SK-N-SH (cell line): ENCODE data around the gene PLEK2. TPM values are rescaled to one million over a fixed set of nuclear protein-coding genes. Genes with fewer than 3 reads are reported as not detected.

ENCODE experiments used
- CTCF ChIA-PET: fragments of 300-600, 350-600 bp; formaldehyde crosslinking; extraction: SDS; loops from one replicate; lab custom pipeline; 2021; lab: Yijun Ruan, JAX
- POLR2A ChIA-PET: fragments of 350-600 bp; sonication (Branson Sonifier 250); formaldehyde crosslinking; extraction: SDS; loops from one replicate; lab custom pipeline; 2020; ENCODE audit warnings: antibody characterized with exemption, inconsistent platforms; lab: Yijun Ruan, JAX
- DNase-seq: peaks from one replicate; pipeline ENCODE4 v3.0.0; 2012
- H2AFZ ChIP-seq: fragments of 200-600 bp; sonication (generic); 2 replicates; pipeline ENCODE4 v1.8.1; 2016; ENCODE audit warnings: antibody characterized with exemption, mild to moderate bottlenecking, low read depth
- H3F3A ChIP-seq: fragments of 200-600 bp; sonication (generic); replicated peaks from 2 replicates; pipeline ENCODE3; 2016; ENCODE audit warnings: antibody characterized with exemption, mild to moderate bottlenecking; ENCODE audit not compliant: insufficient read depth
- H3K27ac ChIP-seq, 2 experiments: fragments of 200-500 bp in 1 of 2; fragments of 200-600 bp in 1 of 2; sonication (Bioruptor generic) in 1 of 2; sonication (generic), shearing (Covaris generic) in 1 of 2; 2 replicates each; pipeline versions ENCODE4 v1.5.1 to v1.6.1; 2014 to 2016; ENCODE audit warnings: low read depth in 2 of 2, inconsistent platforms in 1 of 2, low read length in 1 of 2, mild to moderate bottlenecking in 1 of 2, mixed read lengths in 1 of 2
- H3K27me3 ChIP-seq: fragments of 200-600 bp; sonication (generic), shearing (Covaris generic); 2 replicates; pipeline ENCODE4 v1.6.1; 2016; ENCODE audit warnings: mixed run types; ENCODE audit not compliant: insufficient read depth
- H3K36me3 ChIP-seq, 2 experiments: fragments of 200-500 bp in 1 of 2; fragments of 200-600 bp in 1 of 2; sonication (Bioruptor generic) in 1 of 2; sonication (generic) in 1 of 2; replicated peaks in 1 of 2; 2 replicates each; pipeline versions ENCODE3 to v1.5.1; 2014 to 2016; ENCODE audit warnings: low read length in 1 of 2, mild to moderate bottlenecking in 1 of 2; ENCODE audit not compliant: insufficient read depth in 2 of 2, control insufficient read depth in 1 of 2
- H3K4me1 ChIP-seq, 2 experiments: fragments of 200-500 bp in 1 of 2; fragments of 200-600 bp in 1 of 2; sonication (Bioruptor generic) in 1 of 2; sonication (generic), shearing (Covaris generic) in 1 of 2; 2 replicates each; pipeline versions ENCODE4 v1.5.1 to v1.6.1; 2014 to 2016; ENCODE audit warnings: low read depth in 1 of 2, low read length in 1 of 2, mixed run types in 1 of 2; ENCODE audit not compliant: insufficient read depth in 2 of 2, control insufficient read depth in 1 of 2
- H3K4me2 ChIP-seq: fragments of 200-600 bp; sonication (generic), shearing (Covaris generic); 2 replicates; pipeline ENCODE4 v1.6.1; 2017; ENCODE audit warnings: mixed run types
- H3K4me3 ChIP-seq, 2 experiments: fragments of 200-500 bp in 1 of 2; fragments of 200-600 bp in 1 of 2; sonication (Bioruptor generic) in 1 of 2; sonication (generic), shearing (Covaris generic) in 1 of 2; 2 replicates each; pipeline versions ENCODE4 v1.5.1 to v1.8.1; 2014 to 2016; ENCODE audit warnings: low read depth in 2 of 2, inconsistent platforms in 1 of 2, low read length in 1 of 2, mild to moderate bottlenecking in 1 of 2, mixed read lengths in 1 of 2, moderate library complexity in 1 of 2
- H3K79me2 ChIP-seq: fragments of 200-600 bp; sonication (generic); 2 replicates; pipeline ENCODE4 v1.8.1; 2017; ENCODE audit warnings: mild to moderate bottlenecking; ENCODE audit not compliant: insufficient read depth
- H3K9ac ChIP-seq: fragments of 200-600 bp; sonication (generic); 2 replicates; pipeline ENCODE4 v1.6.1; 2017; ENCODE audit warnings: mixed run types
- H3K9me2 ChIP-seq: fragments of 200-600 bp; sonication (generic); 2 replicates; pipeline ENCODE4 v1.6.1; 2017; ENCODE audit warnings: mixed run types
- H3K9me3 ChIP-seq: fragments of 200-600 bp; sonication (generic); 2 replicates; pipeline ENCODE4 v1.6.1; 2017; ENCODE audit warnings: mixed run types, mild to moderate bottlenecking, moderate library complexity
- H4K20me1 ChIP-seq: fragments of 200-600 bp; sonication (generic); 2 replicates; pipeline ENCODE4 v1.6.1; 2017; ENCODE audit warnings: mild to moderate bottlenecking, mixed run types; ENCODE audit not compliant: insufficient read depth
- ELF1 ChIP-seq: IDR thresholded peaks from 2 replicates; pipeline ENCODE4 v1.4.0; 2012
- EZH2phosphoT487 ChIP-seq: fragments of 200-600 bp; sonication (generic); IDR thresholded peaks from 2 replicates; pipeline ENCODE4 v1.6.1; 2017; ENCODE audit warnings: low read depth, mixed run types, mild to moderate bottlenecking, antibody characterized with exemption, moderate library complexity, borderline replicate concordance
- FOSL2 ChIP-seq: IDR thresholded peaks from 2 replicates; pipeline ENCODE4 v1.4.0; 2012; ENCODE audit warnings: low read depth, mild to moderate bottlenecking, moderate library complexity, borderline replicate concordance
- GABPA ChIP-seq: IDR thresholded peaks from 2 replicates; pipeline ENCODE4 v1.4.0; 2012; ENCODE audit warnings: low read depth, mild to moderate bottlenecking
- GATA2 ChIP-seq: sonication (generic); formaldehyde crosslinking; IDR thresholded peaks from 2 replicates; pipeline ENCODE4 v1.5.0; 2020; ENCODE audit warnings: mild to moderate bottlenecking, missing genetic modification reagents
- JUND ChIP-seq: IDR thresholded peaks from 2 replicates; pipeline ENCODE4 v1.4.0; 2012
- MXI1 ChIP-seq: IDR thresholded peaks from 2 replicates; pipeline ENCODE4 v1.6.1; 2012; ENCODE audit warnings: mild to moderate bottlenecking, low read depth, low read length, improper control_type of control experiment
- NRF1 ChIP-seq: IDR thresholded peaks from 2 replicates; pipeline ENCODE4 v1.6.1; 2012; ENCODE audit warnings: low read depth, mild to moderate bottlenecking, low read length
- RCOR1 ChIP-seq: fragments of 150-350 bp; IDR thresholded peaks from 2 replicates; pipeline ENCODE4 v1.6.1; 2017; ENCODE audit warnings: antibody characterized with exemption, low read length
- SIN3A ChIP-seq: IDR thresholded peaks from 2 replicates; pipeline ENCODE4 v1.6.1; 2012; ENCODE audit warnings: low read depth, mild to moderate bottlenecking, low read length, moderate library complexity, borderline replicate concordance
- TEAD4 ChIP-seq: IDR thresholded peaks from 2 replicates; pipeline ENCODE4 v1.4.0; 2012; ENCODE audit warnings: mild to moderate bottlenecking, borderline replicate concordance; ENCODE audit not compliant: insufficient read depth
- USF1 ChIP-seq: IDR thresholded peaks from 2 replicates; pipeline ENCODE4 v1.4.0; 2012; ENCODE audit warnings: low read depth, borderline replicate concordance
- YY1 ChIP-seq: IDR thresholded peaks from 2 replicates; pipeline ENCODE4 v1.4.0; 2012; ENCODE audit warnings: low read depth, mild to moderate bottlenecking
- whole genome bisulfite sequencing: methylation state at CpG from one replicate; pipeline ENCODE4 v1.1.6; 2017; ENCODE audit warnings: low lambda C conversion rate; 5-methylcytosine and 5-hydroxymethylcytosine counted together
- polyA plus RNA-seq, 3 experiments: library from polyadenylated mRNA; depleted of rRNA; stranded (reverse); fragments of >200 nt; gene quantifications; 2 replicates each; pipeline ENCODE4 v1.2.3, GENCODE V29; 2012
- TF ChIP-seq, protein P1 (sequence below): IDR thresholded peaks from 2 replicates; pipeline ENCODE4; 2012
- TF ChIP-seq, protein P2 (sequence below): IDR thresholded peaks from 2 replicates; pipeline ENCODE4 v1.4.0; 2012; ENCODE audit warnings: low read depth, borderline replicate concordance
- TF ChIP-seq, protein P3 (sequence below): fragments of 200-600 bp; sonication (generic); IDR thresholded peaks from 2 replicates; pipeline ENCODE4 v1.6.1; 2017; ENCODE audit warnings: antibody characterized with exemption, mild to moderate bottlenecking, moderate library complexity

Gene PLEK2
- polyA plus RNA-seq, 1 of the 3 experiments (the other 2 are of a cell fraction) = 0.56 TPM

DNA sequence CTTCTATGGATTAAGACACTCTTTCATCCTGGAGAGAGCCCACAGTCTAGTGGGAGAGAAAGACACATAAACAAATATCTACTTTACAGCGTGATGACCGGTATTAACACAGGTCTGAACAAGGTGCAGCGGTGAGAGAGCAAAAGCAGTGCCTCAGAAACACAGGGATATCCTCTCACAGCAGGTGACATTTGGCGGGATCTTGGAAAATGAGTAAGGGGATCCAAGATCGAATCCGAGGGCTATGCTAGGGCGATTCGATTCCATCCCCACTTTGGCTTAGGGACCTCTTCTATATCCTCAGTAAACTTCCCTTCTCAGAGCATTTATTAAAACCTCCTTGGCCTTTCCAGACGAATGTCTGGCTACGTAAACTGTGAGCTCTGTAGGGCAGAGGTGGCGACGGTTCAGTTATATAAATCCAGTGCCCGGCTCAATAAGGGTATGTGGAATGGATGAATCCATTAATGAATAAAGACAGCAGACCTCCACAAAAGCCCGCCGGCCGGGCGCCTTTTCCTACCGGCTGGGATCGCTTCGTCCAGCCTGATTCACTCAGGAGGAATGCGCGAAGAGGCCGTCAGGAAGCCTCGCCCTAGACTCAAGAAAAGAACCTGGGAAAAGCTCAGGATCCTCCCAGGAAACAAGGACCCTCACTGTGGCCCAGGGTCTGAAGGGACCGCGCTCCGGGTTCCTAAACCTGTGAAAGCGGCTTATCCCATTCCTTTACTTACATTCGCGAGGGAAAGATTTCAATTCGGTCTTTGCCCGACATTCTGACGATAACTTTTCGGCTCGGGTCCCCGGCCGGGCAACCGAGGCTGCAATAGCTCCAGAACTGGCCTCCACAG, 52.8 kb downstream of the PLEK2 start:
- Histone ChIP-seq H3K27ac (peak overlapping the region; percentile 78 to 96), H3K9ac (peak overlapping the region; percentile 93), H3K79me2 (peaks cover 92% of the 10 kb centered on the region), H3K27me3 (no peaks in the 10 kb centered on the region), H2AFZ (peak overlapping the region; percentile 58; the same call in 1 of the 2 replicates), H3K9me2 (no peaks in the 10 kb centered on the region), H3K4me1 (peaks cover 22 to 23% of the 10 kb centered on the region in 2 experiments; a peak in 3 of 4 replicates), H3K4me3 (peak overlapping the region; percentile 78 to 99), H3F3A (peaks cover 9% of the 10 kb centered on the region), H3K36me3 (peaks cover 23% of the 10 kb centered on the region in 2 experiments), H3K4me2 (peak overlapping the region; percentile 85), H3K9me3 (no peaks in the 10 kb centered on the region), H4K20me1 (peaks cover 41% of the 10 kb centered on the region)
- ChIA-PET POLR2A (no interaction called here), CTCF (interaction anchor here (0.5 to 1.9 kb wide), 37 partner anchors 9 to 1806 kb away, joined by 3 to 20 read pairs (median 4); partner anchors contain the start of genes PALS1 and PIGH)
- TF ChIP-seq MXI1 (no peak), USF1 (no peak), GATA2 (CRISPR knock-in tag) (no peak), JUND (peak; percentile 15; the same call in 1 of the 2 replicates), GABPA (no peak), NRF1 (no peak), YY1 (0 out of 2 replicates have a peak, but pooled peaks have one; percentile 55), RCOR1 (no peak), TEAD4 (no peak)
- TF ChIP-seq, protein P1, sequence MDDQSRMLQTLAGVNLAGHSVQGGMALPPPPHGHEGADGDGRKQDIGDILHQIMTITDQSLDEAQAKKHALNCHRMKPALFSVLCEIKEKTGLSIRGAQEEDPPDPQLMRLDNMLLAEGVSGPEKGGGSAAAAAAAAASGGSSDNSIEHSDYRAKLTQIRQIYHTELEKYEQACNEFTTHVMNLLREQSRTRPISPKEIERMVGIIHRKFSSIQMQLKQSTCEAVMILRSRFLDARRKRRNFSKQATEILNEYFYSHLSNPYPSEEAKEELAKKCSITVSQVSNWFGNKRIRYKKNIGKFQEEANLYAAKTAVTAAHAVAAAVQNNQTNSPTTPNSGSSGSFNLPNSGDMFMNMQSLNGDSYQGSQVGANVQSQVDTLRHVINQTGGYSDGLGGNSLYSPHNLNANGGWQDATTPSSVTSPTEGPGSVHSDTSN = peak; percentile 50; the same call in 1 of the 2 replicates
- TF ChIP-seq, protein P2, sequence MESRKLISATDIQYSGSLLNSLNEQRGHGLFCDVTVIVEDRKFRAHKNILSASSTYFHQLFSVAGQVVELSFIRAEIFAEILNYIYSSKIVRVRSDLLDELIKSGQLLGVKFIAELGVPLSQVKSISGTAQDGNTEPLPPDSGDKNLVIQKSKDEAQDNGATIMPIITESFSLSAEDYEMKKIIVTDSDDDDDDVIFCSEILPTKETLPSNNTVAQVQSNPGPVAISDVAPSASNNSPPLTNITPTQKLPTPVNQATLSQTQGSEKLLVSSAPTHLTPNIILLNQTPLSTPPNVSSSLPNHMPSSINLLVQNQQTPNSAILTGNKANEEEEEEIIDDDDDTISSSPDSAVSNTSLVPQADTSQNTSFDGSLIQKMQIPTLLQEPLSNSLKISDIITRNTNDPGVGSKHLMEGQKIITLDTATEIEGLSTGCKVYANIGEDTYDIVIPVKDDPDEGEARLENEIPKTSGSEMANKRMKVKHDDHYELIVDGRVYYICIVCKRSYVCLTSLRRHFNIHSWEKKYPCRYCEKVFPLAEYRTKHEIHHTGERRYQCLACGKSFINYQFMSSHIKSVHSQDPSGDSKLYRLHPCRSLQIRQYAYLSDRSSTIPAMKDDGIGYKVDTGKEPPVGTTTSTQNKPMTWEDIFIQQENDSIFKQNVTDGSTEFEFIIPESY = no peak
- WGBS = 1% methylated on average over 34 of the region's 38 CpGs
- no peak for DNase-seq

GRCh38 chr14:67357969-67358354, 54.0 kb downstream of the PLEK2 start:
- Histone ChIP-seq H3K36me3 (peaks cover 13 to 22% of the 10 kb centered on the region in 2 experiments), H3K79me2 (peaks cover 92% of the 10 kb centered on the region), H3K4me1 (peaks cover 22 to 23% of the 10 kb centered on the region in 2 experiments; a peak in 3 of 4 replicates), H3K9me3 (no peaks in the 10 kb centered on the region), H4K20me1 (peaks cover 33% of the 10 kb centered on the region), H2AFZ (no peak overlapping the region), H3K9me2 (no peaks in the 10 kb centered on the region), H3K27me3 (no peaks in the 10 kb centered on the region), H3F3A (peaks cover 9% of the 10 kb centered on the region), H3K27ac (peak overlapping the region in 1 of 2 experiments; percentile 96; a peak in 1 of 4 replicates), H3K4me3 (peak overlapping the region; percentile 78 to 99; a peak in 3 of 4 replicates), H3K4me2 (peak overlapping the region; percentile 85), H3K9ac (peak overlapping the region; percentile 93; the same call in 1 of the 2 replicates)
- DNase-seq = no peak
- ChIA-PET CTCF (no interaction called here), POLR2A (no interaction called here)
- 57% methylated on average over 9 of the region's 9 CpGs for WGBS
- TF ChIP-seq ELF1 (no peak), EZH2phosphoT487 (no peak), MXI1 (no peak), GABPA (no peak), YY1 (no peak), SIN3A (no peak), FOSL2 (no peak)
- TF ChIP-seq, protein P3, sequence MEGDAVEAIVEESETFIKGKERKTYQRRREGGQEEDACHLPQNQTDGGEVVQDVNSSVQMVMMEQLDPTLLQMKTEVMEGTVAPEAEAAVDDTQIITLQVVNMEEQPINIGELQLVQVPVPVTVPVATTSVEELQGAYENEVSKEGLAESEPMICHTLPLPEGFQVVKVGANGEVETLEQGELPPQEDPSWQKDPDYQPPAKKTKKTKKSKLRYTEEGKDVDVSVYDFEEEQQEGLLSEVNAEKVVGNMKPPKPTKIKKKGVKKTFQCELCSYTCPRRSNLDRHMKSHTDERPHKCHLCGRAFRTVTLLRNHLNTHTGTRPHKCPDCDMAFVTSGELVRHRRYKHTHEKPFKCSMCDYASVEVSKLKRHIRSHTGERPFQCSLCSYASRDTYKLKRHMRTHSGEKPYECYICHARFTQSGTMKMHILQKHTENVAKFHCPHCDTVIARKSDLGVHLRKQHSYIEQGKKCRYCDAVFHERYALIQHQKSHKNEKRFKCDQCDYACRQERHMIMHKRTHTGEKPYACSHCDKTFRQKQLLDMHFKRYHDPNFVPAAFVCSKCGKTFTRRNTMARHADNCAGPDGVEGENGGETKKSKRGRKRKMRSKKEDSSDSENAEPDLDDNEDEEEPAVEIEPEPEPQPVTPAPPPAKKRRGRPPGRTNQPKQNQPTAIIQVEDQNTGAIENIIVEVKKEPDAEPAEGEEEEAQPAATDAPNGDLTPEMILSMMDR = no peak
